Anterior cingulate cortex (tissue), 58 donors: ENCODE results near the gene MED22.
A peak's percentile ranks its signal among the peaks of the same experiment; 100 is the strongest.
"Not testable (repeated sequence)": the region's sequence is repeated elsewhere in the genome, so short reads cannot be mapped to it uniquely, and the experiment has no call there.

Experiments used
- DNase-seq, 58 donors: peaks; one replicate each; lab custom pipeline; 2025; lab: John Stamatoyannopoulos, UW

The MED22 gene

DNA sequence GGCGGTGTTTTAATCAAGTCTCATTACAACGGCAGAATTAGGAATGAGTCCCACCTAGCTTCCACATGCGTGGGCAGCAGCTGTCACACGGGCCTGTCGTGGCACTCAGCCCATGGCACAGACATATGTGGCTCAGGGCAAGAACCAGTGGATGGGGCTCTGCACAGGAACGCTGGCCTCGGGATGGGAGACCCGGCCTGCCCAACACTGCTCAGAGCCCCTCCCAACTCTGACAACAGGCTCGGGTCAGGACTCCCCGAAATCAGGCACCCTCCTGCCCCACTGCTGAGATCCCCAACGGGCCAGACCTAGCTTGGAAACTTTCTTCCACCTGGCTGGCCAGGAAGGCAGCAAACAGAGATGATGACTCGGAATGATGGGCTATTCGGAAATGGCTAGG is 7.0 kb downstream of the MED22 start:
- no peak for DNase-seq

GRCh38 chr9:133340256-133340655 is 7.7 kb downstream of the MED22 start:
- no peak for DNase-seq

DNA sequence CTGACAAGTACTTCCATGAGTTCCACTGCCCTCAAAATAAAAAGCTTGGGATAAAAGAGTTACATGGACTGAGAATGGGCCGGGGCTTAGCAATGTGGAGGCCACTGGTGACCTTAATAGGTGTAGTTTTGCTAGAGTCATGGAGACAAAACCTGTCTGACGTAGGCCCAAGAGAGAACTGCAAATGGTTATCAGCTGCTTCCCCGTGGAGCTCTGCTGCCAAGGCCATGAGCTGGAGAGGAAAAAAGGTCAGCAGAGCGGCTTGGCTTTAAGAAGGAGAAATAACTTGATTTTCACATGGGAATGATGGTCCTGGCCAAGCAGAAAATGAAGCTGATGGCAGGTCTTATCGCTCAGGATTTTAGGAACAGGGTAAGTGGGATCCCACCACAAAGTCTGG is 8.3 kb downstream of the MED22 start:
- no peak for DNase-seq

- DNase-seq: peak; percentile 51 to 93 (median 85)
Measured at GRCh38 chr9:133335924-133336811, 11.8 kb downstream of the MED22 start, which contains the start of gene SURF6. Gene SURF6, minus strand, starts transcription at chr9:133336188. Its CDS starts 56 bp downstream, at chr9:133336132.

GRCh38 chr9:133334888-133335287 is 13.0 kb downstream of the MED22 start:
- not testable (repeated sequence) for DNase-seq

DNA sequence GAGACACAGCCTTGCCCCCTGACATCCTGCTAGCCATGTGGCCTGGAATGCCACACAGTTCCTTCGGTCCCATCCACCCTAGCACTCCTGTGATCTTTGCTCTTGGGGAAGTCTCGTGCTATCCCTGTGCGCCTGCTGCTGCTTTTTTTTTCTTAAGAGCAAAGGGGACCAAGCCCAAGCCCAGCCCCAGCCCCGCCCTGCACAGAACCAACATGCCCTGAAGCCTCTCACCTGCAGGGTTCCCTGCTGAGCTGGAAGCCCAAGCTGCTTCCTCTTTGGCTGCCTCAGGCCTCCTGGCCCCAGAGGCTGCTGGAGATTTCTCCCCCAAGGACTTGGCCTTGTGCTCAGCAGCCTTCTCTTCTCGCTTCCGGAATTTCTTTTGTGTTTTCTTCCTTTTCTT is 13.8 kb downstream of the MED22 start:
- DNase-seq: no peak

- no peak for DNase-seq
Measured at GRCh38 chr9:133333566-133333965, 14.4 kb downstream of the MED22 start.

GRCh38 chr9:133333011-133333410 is 14.9 kb downstream of the MED22 start:
- no peak for DNase-seq

DNA sequence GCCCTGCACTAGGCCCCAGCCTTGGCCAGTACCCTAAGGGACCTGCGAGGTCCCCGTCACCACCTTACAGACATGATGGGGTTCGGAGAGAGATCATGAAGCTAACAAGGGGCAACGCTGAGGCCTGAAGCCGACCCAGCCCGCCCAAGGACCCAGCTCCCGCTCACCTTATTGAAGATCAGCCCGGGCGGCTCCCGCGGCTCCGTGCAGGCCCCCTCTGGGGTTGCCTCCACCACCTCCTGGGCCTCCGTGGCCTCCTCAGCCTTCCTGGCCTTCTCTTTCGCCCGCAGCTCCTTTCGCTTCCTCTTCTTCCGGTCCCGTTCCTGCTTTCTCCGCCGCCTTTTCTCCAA is 15.6 kb downstream of the MED22 start:
- no peak for DNase-seq

DNA sequence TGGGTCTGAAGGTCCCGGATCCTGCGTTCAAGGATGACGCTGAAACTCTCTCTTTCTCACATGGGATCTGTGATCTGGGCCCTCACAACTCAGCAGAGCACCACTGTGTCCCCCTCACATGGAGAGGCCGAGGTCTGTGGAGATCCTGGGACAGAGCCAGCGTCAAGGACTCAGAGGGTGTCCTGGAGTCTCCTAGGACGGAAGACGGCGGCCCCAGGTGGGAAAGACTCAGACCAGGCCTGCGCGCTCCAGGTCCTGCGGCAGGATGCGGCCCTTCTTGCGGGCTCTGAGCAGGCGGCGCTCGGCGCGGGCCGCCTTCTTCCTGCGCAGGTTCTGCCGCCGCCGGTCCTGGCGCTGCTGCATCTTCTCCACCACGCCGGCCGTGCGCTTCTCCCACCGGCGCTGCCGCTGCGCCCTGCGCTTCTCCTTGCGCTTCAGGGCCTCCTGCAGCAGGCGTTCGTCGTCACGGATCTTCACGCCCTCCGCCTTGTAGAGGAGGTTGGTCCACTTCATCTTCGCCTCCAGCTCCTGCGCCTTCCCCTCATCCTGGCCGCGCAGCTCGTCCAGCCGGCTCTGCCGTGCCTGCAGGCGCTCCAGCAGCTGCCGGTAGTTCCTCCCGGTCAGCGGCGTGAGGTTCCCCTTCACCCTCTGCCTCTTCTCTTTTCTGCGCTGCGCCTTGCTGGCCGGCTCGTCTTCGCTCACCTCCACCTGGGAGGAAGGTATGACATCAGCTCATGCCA is 16.1 kb downstream of the MED22 start:
- no peak for DNase-seq

DNA sequence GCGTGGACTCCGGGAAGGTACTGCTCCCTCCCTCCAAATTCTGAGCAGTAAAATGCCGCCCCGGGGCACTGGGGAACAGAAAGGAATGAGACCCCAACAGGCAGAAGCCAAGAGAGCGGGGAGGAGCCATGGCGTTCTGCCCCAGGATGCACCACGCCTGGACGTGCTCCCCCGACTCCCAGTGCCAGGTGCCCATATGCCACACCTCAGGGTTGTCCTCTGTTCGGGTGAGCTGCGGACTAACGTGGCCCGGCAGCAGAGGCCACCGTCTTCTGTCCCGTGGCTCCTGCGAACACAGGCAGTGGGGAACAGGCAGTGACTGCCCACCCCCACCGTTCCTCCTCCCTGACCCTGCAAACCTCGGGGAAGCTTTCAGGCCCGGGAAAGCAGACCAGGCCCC is 16.7 kb downstream of the MED22 start:
- DNase-seq: no peak

DNA sequence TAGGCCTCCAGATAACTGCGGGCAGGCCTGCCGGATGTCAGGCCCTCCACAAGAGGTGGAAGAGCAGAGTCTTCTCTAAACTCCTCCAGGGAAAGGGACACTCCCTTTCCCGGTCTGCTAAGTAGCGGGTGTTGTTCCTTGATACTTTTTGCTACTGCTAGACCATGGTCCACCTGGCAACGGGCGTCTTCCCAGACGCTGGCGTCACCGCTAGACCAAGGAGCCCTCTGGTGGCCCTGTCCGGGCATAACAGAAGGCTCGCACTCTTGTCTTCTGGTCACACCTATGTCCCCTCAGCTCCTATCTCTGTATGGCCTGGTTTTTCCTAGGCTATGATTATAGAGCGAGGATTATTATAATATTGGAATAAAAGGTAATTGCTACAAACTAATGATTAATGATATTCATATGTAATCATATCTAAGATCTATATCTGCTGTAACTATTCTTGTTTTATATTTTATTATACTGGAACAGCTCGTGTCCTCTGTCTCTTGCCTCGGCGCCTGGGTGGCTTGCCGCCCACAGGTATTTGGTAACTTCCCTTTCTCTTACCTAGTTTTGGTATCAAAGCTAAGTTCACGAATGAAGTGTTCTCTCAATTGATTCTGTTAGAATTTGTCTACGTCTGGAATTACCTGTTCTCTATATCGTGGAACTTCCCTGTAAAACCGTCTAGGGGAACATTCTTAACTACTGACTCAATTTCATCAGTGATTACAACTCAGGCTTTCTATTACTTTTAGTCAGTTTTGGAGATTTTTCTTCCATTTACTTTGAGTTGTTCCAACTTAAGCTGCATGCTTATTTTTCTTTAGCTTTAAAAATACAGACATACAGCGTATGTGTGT is 18.4 kb downstream of the MED22 start:
- DNase-seq: peak in 8 of 58 donors; percentile 9 to 42 (median 14)

- DNase-seq: no peak
Measured at GRCh38 chr9:133327834-133328484, 20.0 kb downstream of the MED22 start.

DNA sequence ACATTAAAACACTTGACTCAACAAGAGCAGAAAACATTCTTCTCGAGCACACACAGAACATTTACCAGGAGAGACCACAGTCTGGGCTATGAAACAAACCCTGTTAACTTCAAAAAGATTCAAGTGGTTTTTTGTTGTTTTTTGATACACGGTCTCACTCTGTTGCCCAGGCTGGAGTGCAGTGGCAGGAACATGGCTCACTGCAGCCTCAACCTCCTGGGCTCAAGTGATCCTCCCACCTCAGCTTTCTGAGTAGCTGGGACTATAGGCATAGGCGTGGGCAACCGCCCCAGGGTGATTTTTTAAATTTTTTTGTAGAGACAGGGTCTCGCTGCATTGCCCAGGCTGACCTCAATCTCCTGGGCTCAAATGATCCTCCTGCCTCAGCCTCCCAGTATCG is 20.9 kb downstream of the MED22 start:
- DNase-seq: not testable (repeated sequence)

GRCh38 chr9:133323991-133324703 is 23.8 kb downstream of the MED22 start:
- no peak for DNase-seq

DNA sequence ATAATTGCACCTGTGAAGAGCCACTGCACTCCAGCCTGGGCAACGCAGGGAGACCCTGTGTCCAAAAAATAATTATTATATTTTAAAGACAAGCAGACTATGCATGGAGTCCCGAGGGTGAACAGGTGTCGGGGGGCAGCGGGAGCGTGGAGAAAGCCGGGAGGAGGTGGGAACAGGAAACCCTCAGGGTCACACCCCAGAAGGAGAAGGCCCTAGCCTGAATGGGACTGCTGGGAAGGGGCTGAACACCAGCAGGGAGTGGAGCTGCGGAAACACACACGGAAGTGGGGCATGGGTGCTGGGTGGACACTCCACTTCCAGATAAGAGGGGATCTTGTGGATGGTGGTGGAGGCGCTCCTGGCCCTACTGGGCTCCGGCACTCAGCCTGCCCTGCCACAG is 24.7 kb downstream of the MED22 start:
- no peak for DNase-seq

GRCh38 chr9:133322701-133323100 is 25.2 kb downstream of the MED22 start:
- no peak for DNase-seq

GRCh38 chr9:133321411-133321935 is 26.5 kb downstream of the MED22 start:
- DNase-seq: no peak

DNA sequence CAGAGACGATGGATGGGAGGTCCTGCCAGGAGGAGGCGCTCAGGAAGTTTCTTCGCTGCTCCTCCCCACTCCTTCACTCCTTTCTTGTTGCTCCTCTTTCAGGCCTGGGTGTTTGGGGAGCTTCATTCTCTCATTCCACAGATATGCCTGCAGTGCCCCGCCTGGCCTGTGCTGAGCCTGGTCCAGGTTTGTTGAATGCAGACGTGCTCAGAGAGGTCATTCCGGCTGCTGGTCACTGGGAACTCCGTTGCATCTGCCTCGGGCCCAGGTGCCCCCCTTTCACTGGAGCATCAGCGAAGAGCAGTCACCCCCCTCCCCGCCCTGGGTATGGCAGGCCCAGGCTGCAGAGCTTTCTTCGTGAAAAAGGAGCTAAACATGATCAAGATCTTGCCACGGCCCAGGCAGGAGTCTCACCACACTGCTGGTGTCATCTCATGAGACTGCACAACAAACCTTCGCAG is 27.5 kb downstream of the MED22 start:
- DNase-seq: no peak
